ENCODE results near the gene MME. TPM values are rescaled to one million over a fixed set of nuclear protein-coding genes. Genes with fewer than 3 reads are reported as not detected.
A peak's percentile ranks its signal among the peaks of the same experiment; 100 is the strongest.

MME gene
- total RNA-seq, 1 donor from 2014 or later = 111 TPM

GRCh38 chr3:155147588-155147987 lies 67.5 kb downstream of the MME start:
- no peak for DNase-seq (ENCODE audit: low spot score)

GRCh38 chr3:155149494-155149893 lies 69.4 kb downstream of the MME start:
- DNase-seq (ENCODE audit: low spot score) = no peak

GRCh38 chr3:155153242-155154186 lies 73.4 kb downstream of the MME start:
- DNase-seq (ENCODE audit: low spot score) = no peak

GRCh38 chr3:155154255-155154654 lies 74.1 kb downstream of the MME start:
- DNase-seq (ENCODE audit: low spot score) = no peak

GRCh38 chr3:155158346-155159037 lies 78.4 kb downstream of the MME start:
- DNase-seq (ENCODE audit: low spot score) = no peak

- no peak for DNase-seq (ENCODE audit: low spot score)
Measured at GRCh38 chr3:155159301-155159700, 79.2 kb downstream of the MME start.

GRCh38 chr3:155161640-155162292 lies 81.6 kb downstream of the MME start:
- no peak for DNase-seq (ENCODE audit: low spot score)

- DNase-seq (ENCODE audit: low spot score) = no peak
Measured at GRCh38 chr3:155164306-155164705, 84.2 kb downstream of the MME start.

GRCh38 chr3:155166441-155166840 lies 86.3 kb downstream of the MME start:
- no peak for DNase-seq (ENCODE audit: low spot score)

- DNase-seq (ENCODE audit: low spot score) = no peak
Measured at GRCh38 chr3:155169197-155169596, 89.1 kb downstream of the MME start.

- DNase-seq (ENCODE audit: low spot score) = no peak
Measured at GRCh38 chr3:155173771-155174170, 93.7 kb downstream of the MME start.

GRCh38 chr3:155178810-155179436 lies 98.8 kb downstream of the MME start:
- no peak for DNase-seq (ENCODE audit: low spot score)

- peak; percentile 22 for DNase-seq (ENCODE audit: low spot score)
Measured at GRCh38 chr3:155179437-155179827, 99.3 kb downstream of the MME start.

GRCh38 chr3:155179966-155180757 lies 100.0 kb downstream of the MME start:
- DNase-seq (ENCODE audit: low spot score) = no peak

- DNase-seq (ENCODE audit: low spot score) = no peak
Measured at GRCh38 chr3:155182467-155182866, 102.3 kb downstream of the MME start.

- no peak for DNase-seq (ENCODE audit: low spot score)
Measured at GRCh38 chr3:155184011-155184410, 103.9 kb downstream of the MME start.

GRCh38 chr3:155185631-155186071 lies 105.5 kb downstream of the MME start:
- no peak for DNase-seq (ENCODE audit: low spot score)

GRCh38 chr3:155188031-155188430 lies 107.9 kb downstream of the MME start:
- no peak for DNase-seq (ENCODE audit: low spot score)

GRCh38 chr3:155189478-155189877 lies 109.4 kb downstream of the MME start:
- DNase-seq (ENCODE audit: low spot score) = no peak

- no peak for DNase-seq (ENCODE audit: low spot score)
Measured at GRCh38 chr3:155190691-155191090, 110.6 kb downstream of the MME start.
